MCF 10A (cell line): Measurements from ENCODE around the gene MCCD1. TPM values are rescaled to one million over a fixed set of nuclear protein-coding genes. Genes with fewer than 3 reads are reported as not detected.

Source experiments
- BruUV-seq: library from RNA; stranded (reverse); fragments of 400-500 nt; replicated peaks from 2 replicates; lab custom pipeline; 2021; lab: Mats Ljungman, UMichigan
- CTCF ChIA-PET: fragments of 300-600 bp; sonication (Branson Sonifier 250); formaldehyde crosslinking; extraction: SDS; loops from one replicate; lab custom pipeline; 2021; ENCODE audit warnings: antibody characterized with exemption, inconsistent platforms; lab: Yijun Ruan, JAX
- POLR2A ChIA-PET: fragments of 300-600, 350-650 bp; sonication (Branson Sonifier 250); formaldehyde crosslinking; extraction: SDS; loops from one replicate; lab custom pipeline; 2020; ENCODE audit warnings: antibody characterized with exemption, inconsistent platforms; lab: Yijun Ruan, JAX
- DNase-seq: peaks from one replicate; pipeline ENCODE4 v3.0.0-alpha.2; 2018; ENCODE audit not compliant: unreplicated experiment
- H3K27ac Mint-ChIP-seq: one replicate; pipeline ENCODE4 v1.8.0; 2022; ENCODE audit warnings: mild to moderate bottlenecking, low read depth, mixed read lengths; ENCODE audit not compliant: unreplicated experiment
- H3K27me3 Mint-ChIP-seq: one replicate; pipeline ENCODE4 v1.8.0; 2022; ENCODE audit warnings: mixed read lengths; ENCODE audit not compliant: insufficient read depth, unreplicated experiment
- H3K36me3 Mint-ChIP-seq: one replicate; pipeline ENCODE4 v1.8.0; 2022; ENCODE audit warnings: mild to moderate bottlenecking, moderate library complexity, mixed read lengths; ENCODE audit not compliant: insufficient read depth, unreplicated experiment
- H3K4me1 Mint-ChIP-seq: one replicate; pipeline ENCODE4 v1.8.0; 2022; ENCODE audit warnings: mixed read lengths; ENCODE audit not compliant: insufficient read depth, unreplicated experiment
- H3K4me3 Mint-ChIP-seq: one replicate; pipeline ENCODE4 v1.8.0; 2022; ENCODE audit warnings: mild to moderate bottlenecking, moderate library complexity, mixed read lengths; ENCODE audit not compliant: unreplicated experiment
- H3K9me3 Mint-ChIP-seq: one replicate; pipeline ENCODE4 v1.8.0; 2022; ENCODE audit warnings: mixed read lengths; ENCODE audit not compliant: unreplicated experiment
- CTCF ChIP-seq: fragments of 200-600 bp; IDR thresholded peaks from one replicate; pipeline ENCODE4 v1.8.0; 2022; ENCODE audit warnings: antibody characterized with exemption, mild to moderate bottlenecking; ENCODE audit not compliant: unreplicated experiment
- intact Hi-C: fragments of 100-400 bp; cut with micrococcal nuclease; formaldehyde crosslinking; loops from 2 replicates; pipeline ENCODE4 v1.14.1; 2022
- total RNA-seq: library from RNA; stranded (reverse); gene quantifications from 2 replicates; pipeline ENCODE4 v1.2.3, GENCODE V29; 2022

The MCCD1 gene
- total RNA-seq, 1 experiment from 2014 or later: not detected

GRCh38 chr6:31572041-31572911 is 43.5 kb downstream of the MCCD1 start, which contains the start of gene LTA:
LTA (plus strand) TSS chr6:31572289; CDS start chr6:31572743, 454 bp downstream.
- ChIA-PET CTCF (interaction anchor here (18.9 kb wide), 1 partner anchor 25 kb away, joined by 215 read pairs; the partner anchor contains the start of gene NCR3), POLR2A (no interaction called here)
- H3K9me3 Mint-ChIP-seq: no peaks in the 10 kb centered on the region
- intact Hi-C loops: no loop called here
- H3K27me3 Mint-ChIP-seq: peaks cover 38% of the 10 kb centered on the region
- H3K36me3 Mint-ChIP-seq: peaks cover 7% of the 10 kb centered on the region
- H3K4me1 Mint-ChIP-seq: peaks cover 6% of the 10 kb centered on the region
- no peak within 1 kb of the TSS for H3K27ac Mint-ChIP-seq
- no peak within 1 kb of the TSS for H3K4me3 Mint-ChIP-seq
- TF ChIP-seq CTCF: no peak
- no TSS peak for BruUV-seq
- DNase-seq: no peak

- no peak for TF ChIP-seq CTCF
- peaks cover 6% of the 10 kb centered on the region for H3K4me1 Mint-ChIP-seq
- no peak for DNase-seq
- H3K36me3 Mint-ChIP-seq: peaks cover 7% of the 10 kb centered on the region
- no peaks in the 10 kb centered on the region for H3K9me3 Mint-ChIP-seq
- no peak overlapping the region for H3K27ac Mint-ChIP-seq
- POLR2A ChIA-PET: interaction anchor here (1.4 kb wide), 1 partner anchor 14 kb away, joined by 3 read pairs; no protein-coding TSS in a partner anchor
- no TSS peak for BruUV-seq
- CTCF ChIA-PET: interaction anchor here (1.2 to 18.9 kb wide), 3 partner anchors 14 to 32 kb away, joined by 4 to 215 read pairs (median 5); partner anchors contain the start of genes DDX39B and NCR3
- peaks cover 29% of the 10 kb centered on the region for H3K27me3 Mint-ChIP-seq
- H3K4me3 Mint-ChIP-seq: no peak overlapping the region
- intact Hi-C loops: no loop called here
Observed at GRCh38 chr6:31573239-31574105, 44.7 kb downstream of the MCCD1 start.

GRCh38 chr6:31574106-31575061 is 45.6 kb downstream of the MCCD1 start:
- Mint-ChIP-seq H3K36me3 (peaks cover 7% of the 10 kb centered on the region), H3K4me3 (no peak overlapping the region), H3K9me3 (no peaks in the 10 kb centered on the region), H3K4me1 (peaks cover 6% of the 10 kb centered on the region), H3K27me3 (peaks cover 20% of the 10 kb centered on the region), H3K27ac (no peak overlapping the region)
- TF ChIP-seq CTCF: no peak
- intact Hi-C loops: no loop called here
- CTCF ChIA-PET: interaction anchor here (1.2 to 18.9 kb wide), 3 partner anchors 13 to 33 kb away, joined by 4 to 215 read pairs (median 5); partner anchors contain the start of genes DDX39B and NCR3
- no TSS peak for BruUV-seq
- POLR2A ChIA-PET: interaction anchor here (1.4 kb wide), 1 partner anchor 15 kb away, joined by 3 read pairs; no protein-coding TSS in a partner anchor
- DNase-seq: no peak
